NCI-H128 (cell line): ENCODE results near the gene ST6GAL1.
A peak's percentile ranks its signal among the peaks of the same experiment; 100 is the strongest.
"Not testable (repeated sequence)": the region's sequence is repeated elsewhere in the genome, so short reads cannot be mapped to it uniquely, and the experiment has no call there.

Experiments used
- DNase-seq: peaks from one replicate; lab custom pipeline; 2025; ENCODE audit not compliant: unreplicated experiment; lab: John Stamatoyannopoulos, UW

ST6GAL1 gene

GRCh38 chr3:186966406-186966805 is 36.1 kb downstream of the ST6GAL1 start:
- DNase-seq: no peak

- DNase-seq: not testable (repeated sequence)
Measured at GRCh38 chr3:186967236-186967635, 36.9 kb downstream of the ST6GAL1 start.

GRCh38 chr3:186967686-186968085 is 37.4 kb downstream of the ST6GAL1 start:
- DNase-seq: no peak

GRCh38 chr3:186969607-186970006 is 39.3 kb downstream of the ST6GAL1 start:
- DNase-seq: no peak

- not testable (repeated sequence) for DNase-seq
Measured at GRCh38 chr3:186971106-186971505, 40.8 kb downstream of the ST6GAL1 start.

GRCh38 chr3:186971578-186971977 is 41.3 kb downstream of the ST6GAL1 start:
- no peak for DNase-seq

- DNase-seq: no peak
Measured at GRCh38 chr3:186973702-186974101, 43.4 kb downstream of the ST6GAL1 start.

- DNase-seq: no peak
Measured at GRCh38 chr3:186974824-186975313, 44.5 kb downstream of the ST6GAL1 start.

GRCh38 chr3:186975726-186976125 is 45.4 kb downstream of the ST6GAL1 start:
- DNase-seq: no peak

GRCh38 chr3:186976837-186977750 is 46.8 kb downstream of the ST6GAL1 start:
- peak; percentile 55 for DNase-seq

GRCh38 chr3:186978712-186979111 is 48.4 kb downstream of the ST6GAL1 start:
- DNase-seq: no peak

- DNase-seq: no peak
Measured at GRCh38 chr3:186979852-186980251, 49.5 kb downstream of the ST6GAL1 start.

GRCh38 chr3:186980989-186981388 is 50.7 kb downstream of the ST6GAL1 start:
- no peak for DNase-seq

- no peak for DNase-seq
Measured at GRCh38 chr3:186983659-186984058, 53.3 kb downstream of the ST6GAL1 start.

GRCh38 chr3:186984064-186984463 is 53.7 kb downstream of the ST6GAL1 start:
- no peak for DNase-seq

GRCh38 chr3:186985661-186986364 is 55.5 kb downstream of the ST6GAL1 start:
- no peak for DNase-seq

- no peak for DNase-seq
Measured at GRCh38 chr3:186986406-186986805, 56.1 kb downstream of the ST6GAL1 start.

GRCh38 chr3:186986816-186987215 is 56.5 kb downstream of the ST6GAL1 start:
- DNase-seq: no peak

GRCh38 chr3:186988806-186989205 is 58.5 kb downstream of the ST6GAL1 start:
- no peak for DNase-seq

- no peak for DNase-seq
Measured at GRCh38 chr3:186989429-186989828, 59.1 kb downstream of the ST6GAL1 start.

- DNase-seq: no peak
Measured at GRCh38 chr3:186990277-186990676, 60.0 kb downstream of the ST6GAL1 start.

- no peak for DNase-seq
Measured at GRCh38 chr3:186990878-186991308, 60.6 kb downstream of the ST6GAL1 start.
